SK-N-SH (cell line): ENCODE measurements around the gene CPT1C. TPM values are rescaled to one million over a fixed set of nuclear protein-coding genes. Genes with fewer than 3 reads are reported as not detected.

Source experiments
- CTCF ChIA-PET: fragments of 300-600, 350-600 bp; formaldehyde crosslinking; extraction: SDS; loops from one replicate; lab custom pipeline; 2021; lab: Yijun Ruan, JAX
- POLR2A ChIA-PET: fragments of 350-600 bp; sonication (Branson Sonifier 250); formaldehyde crosslinking; extraction: SDS; loops from one replicate; lab custom pipeline; 2020; ENCODE audit warnings: antibody characterized with exemption, inconsistent platforms; lab: Yijun Ruan, JAX
- DNase-seq: peaks from one replicate; pipeline ENCODE4 v3.0.0; 2012
- H2AFZ ChIP-seq: fragments of 200-600 bp; sonication (generic); 2 replicates; pipeline ENCODE4 v1.8.1; 2016; ENCODE audit warnings: antibody characterized with exemption, mild to moderate bottlenecking, low read depth
- H3F3A ChIP-seq: fragments of 200-600 bp; sonication (generic); replicated peaks from 2 replicates; pipeline ENCODE3; 2016; ENCODE audit warnings: antibody characterized with exemption, mild to moderate bottlenecking; ENCODE audit not compliant: insufficient read depth
- H3K27ac ChIP-seq, 2 experiments: fragments of 200-500 bp in 1 of 2; fragments of 200-600 bp in 1 of 2; sonication (Bioruptor generic) in 1 of 2; sonication (generic), shearing (Covaris generic) in 1 of 2; 2 replicates each; pipeline versions ENCODE4 v1.5.1 to v1.6.1; 2014 to 2016; ENCODE audit warnings: low read depth in 2 of 2, inconsistent platforms in 1 of 2, low read length in 1 of 2, mild to moderate bottlenecking in 1 of 2, mixed read lengths in 1 of 2
- H3K27me3 ChIP-seq: fragments of 200-600 bp; sonication (generic), shearing (Covaris generic); 2 replicates; pipeline ENCODE4 v1.6.1; 2016; ENCODE audit warnings: mixed run types; ENCODE audit not compliant: insufficient read depth
- H3K36me3 ChIP-seq, 2 experiments: fragments of 200-500 bp in 1 of 2; fragments of 200-600 bp in 1 of 2; sonication (Bioruptor generic) in 1 of 2; sonication (generic) in 1 of 2; replicated peaks in 1 of 2; 2 replicates each; pipeline versions ENCODE3 to v1.5.1; 2014 to 2016; ENCODE audit warnings: low read length in 1 of 2, mild to moderate bottlenecking in 1 of 2; ENCODE audit not compliant: insufficient read depth in 2 of 2, control insufficient read depth in 1 of 2
- H3K4me1 ChIP-seq, 2 experiments: fragments of 200-500 bp in 1 of 2; fragments of 200-600 bp in 1 of 2; sonication (Bioruptor generic) in 1 of 2; sonication (generic), shearing (Covaris generic) in 1 of 2; 2 replicates each; pipeline versions ENCODE4 v1.5.1 to v1.6.1; 2014 to 2016; ENCODE audit warnings: low read depth in 1 of 2, low read length in 1 of 2, mixed run types in 1 of 2; ENCODE audit not compliant: insufficient read depth in 2 of 2, control insufficient read depth in 1 of 2
- H3K4me2 ChIP-seq: fragments of 200-600 bp; sonication (generic), shearing (Covaris generic); 2 replicates; pipeline ENCODE4 v1.6.1; 2017; ENCODE audit warnings: mixed run types
- H3K4me3 ChIP-seq, 2 experiments: fragments of 200-500 bp in 1 of 2; fragments of 200-600 bp in 1 of 2; sonication (Bioruptor generic) in 1 of 2; sonication (generic), shearing (Covaris generic) in 1 of 2; 2 replicates each; pipeline versions ENCODE4 v1.5.1 to v1.8.1; 2014 to 2016; ENCODE audit warnings: low read depth in 2 of 2, inconsistent platforms in 1 of 2, low read length in 1 of 2, mild to moderate bottlenecking in 1 of 2, mixed read lengths in 1 of 2, moderate library complexity in 1 of 2
- H3K79me2 ChIP-seq: fragments of 200-600 bp; sonication (generic); 2 replicates; pipeline ENCODE4 v1.8.1; 2017; ENCODE audit warnings: mild to moderate bottlenecking; ENCODE audit not compliant: insufficient read depth
- H3K9ac ChIP-seq: fragments of 200-600 bp; sonication (generic); 2 replicates; pipeline ENCODE4 v1.6.1; 2017; ENCODE audit warnings: mixed run types
- H3K9me2 ChIP-seq: fragments of 200-600 bp; sonication (generic); 2 replicates; pipeline ENCODE4 v1.6.1; 2017; ENCODE audit warnings: mixed run types
- H3K9me3 ChIP-seq: fragments of 200-600 bp; sonication (generic); 2 replicates; pipeline ENCODE4 v1.6.1; 2017; ENCODE audit warnings: mixed run types, mild to moderate bottlenecking, moderate library complexity
- H4K20me1 ChIP-seq: fragments of 200-600 bp; sonication (generic); 2 replicates; pipeline ENCODE4 v1.6.1; 2017; ENCODE audit warnings: mild to moderate bottlenecking, mixed run types; ENCODE audit not compliant: insufficient read depth
- CHD2 ChIP-seq: fragments of 150-350 bp; IDR thresholded peaks from 2 replicates; pipeline ENCODE4 v1.6.1; 2018; ENCODE audit warnings: low read length; ENCODE audit not compliant: partially characterized antibody
- EP300 ChIP-seq, 2 experiments: IDR thresholded peaks; 2 replicates each; pipeline versions ENCODE4 v1.4.0 to v1.6.1; 2012; ENCODE audit warnings: borderline replicate concordance in 1 of 2, low read depth in 1 of 2, low read length in 1 of 2
- EZH2phosphoT487 ChIP-seq: fragments of 200-600 bp; sonication (generic); IDR thresholded peaks from 2 replicates; pipeline ENCODE4 v1.6.1; 2017; ENCODE audit warnings: low read depth, mixed run types, mild to moderate bottlenecking, antibody characterized with exemption, moderate library complexity, borderline replicate concordance
- FOXJ3 ChIP-seq: sonication (generic); formaldehyde crosslinking; IDR thresholded peaks from 2 replicates; pipeline ENCODE4 v1.5.1; 2020; ENCODE audit warnings: mild to moderate bottlenecking, missing genetic modification reagents
- GATA2 ChIP-seq: sonication (generic); formaldehyde crosslinking; IDR thresholded peaks from 2 replicates; pipeline ENCODE4 v1.5.0; 2020; ENCODE audit warnings: mild to moderate bottlenecking, missing genetic modification reagents
- JUND ChIP-seq: IDR thresholded peaks from 2 replicates; pipeline ENCODE4 v1.4.0; 2012
- NFIC ChIP-seq: IDR thresholded peaks from 2 replicates; pipeline ENCODE4 v1.4.0; 2012; ENCODE audit warnings: borderline replicate concordance
- PBX3 ChIP-seq: IDR thresholded peaks from 2 replicates; pipeline ENCODE4; 2012
- POLR2AphosphoS5 ChIP-seq: IDR thresholded peaks from 2 replicates; pipeline ENCODE4 v1.6.1; 2012; ENCODE audit warnings: low read depth, low read length
- RCOR1 ChIP-seq: fragments of 150-350 bp; IDR thresholded peaks from 2 replicates; pipeline ENCODE4 v1.6.1; 2017; ENCODE audit warnings: antibody characterized with exemption, low read length
- RFX5 ChIP-seq: IDR thresholded peaks from 2 replicates; pipeline ENCODE4 v1.6.1; 2012; ENCODE audit warnings: mild to moderate bottlenecking, improper control_type of control experiment, low read length
- SMC3 ChIP-seq: IDR thresholded peaks from 2 replicates; pipeline ENCODE4 v1.6.1; 2012; ENCODE audit warnings: low read depth, low read length, improper control_type of control experiment
- TAF1 ChIP-seq: IDR thresholded peaks from 2 replicates; pipeline ENCODE4 v1.6.1; 2012; ENCODE audit warnings: low read depth, mild to moderate bottlenecking, low read length, moderate library complexity, borderline replicate concordance
- TCF12 ChIP-seq: IDR thresholded peaks from 2 replicates; pipeline ENCODE4 v1.4.0; 2012
- USF1 ChIP-seq: IDR thresholded peaks from 2 replicates; pipeline ENCODE4 v1.4.0; 2012; ENCODE audit warnings: low read depth, borderline replicate concordance
- ZBTB33 ChIP-seq: IDR thresholded peaks from 2 replicates; pipeline ENCODE4 v1.4.0; 2012; ENCODE audit warnings: low read depth, borderline replicate concordance
- WGBS: methylation state at CpG from one replicate; pipeline ENCODE4 v1.1.6; 2017; ENCODE audit warnings: low lambda C conversion rate; 5-methylcytosine and 5-hydroxymethylcytosine counted together
- polyA plus RNA-seq, 3 experiments: library from polyadenylated mRNA; depleted of rRNA; stranded (reverse); fragments of >200 nt; gene quantifications; 2 replicates each; pipeline ENCODE4 v1.2.3, GENCODE V29; 2012
- TF ChIP-seq, protein P1 (sequence below): fragments of 150-350 bp; IDR thresholded peaks from 2 replicates; pipeline ENCODE4 v1.6.1; 2017; ENCODE audit warnings: antibody characterized with exemption, low read length, low read depth, borderline replicate concordance
- TF ChIP-seq, protein P2 (sequence below): fragments of 200-600 bp; sonication (generic); IDR thresholded peaks from 2 replicates; pipeline ENCODE4 v1.6.1; 2017; ENCODE audit warnings: antibody characterized with exemption, mild to moderate bottlenecking, moderate library complexity
- TF ChIP-seq, protein P3 (sequence below): fragments of 150-350 bp; IDR thresholded peaks from 2 replicates; pipeline ENCODE4 v1.6.1; 2016; ENCODE audit warnings: mild to moderate bottlenecking, low read depth, low read length

The CPT1C gene
- polyA plus RNA-seq, 1 of the 3 experiments (the other 2 are of a cell fraction): 139 TPM

DNA sequence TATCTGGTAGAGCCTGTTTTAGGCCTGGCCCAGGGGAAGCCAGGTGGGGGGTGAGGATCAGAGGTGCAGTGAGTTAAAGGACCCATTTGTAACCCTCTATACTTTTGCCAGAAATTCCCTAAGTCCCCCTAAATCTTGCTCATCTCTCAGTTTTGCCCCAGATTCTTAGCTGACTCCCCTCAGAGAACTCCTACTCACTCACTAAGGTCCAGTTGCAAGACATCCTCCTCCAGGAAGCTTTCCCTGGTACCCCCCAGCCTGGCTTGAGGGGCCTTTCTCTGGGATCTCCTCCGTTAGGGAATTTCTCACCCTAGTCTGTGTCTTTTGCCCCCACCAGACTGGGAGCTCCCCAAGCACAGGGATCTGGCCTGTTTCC, 70.3 kb downstream of the CPT1C start:
- Histone ChIP-seq H3K36me3 (no peaks in the 10 kb centered on the region), H3K9ac (no peak overlapping the region), H2AFZ (peak overlapping the region; percentile 30; the same call in 1 of the 2 replicates), H3K9me2 (no peaks in the 10 kb centered on the region), H3F3A (peaks cover 14% of the 10 kb centered on the region), H3K27ac (no peak overlapping the region), H3K4me2 (no peak overlapping the region), H3K4me1 (peaks cover 6 to 17% of the 10 kb centered on the region in 2 experiments; a peak in 3 of 4 replicates), H3K9me3 (no peaks in the 10 kb centered on the region), H4K20me1 (no peaks in the 10 kb centered on the region), H3K4me3 (no peak overlapping the region), H3K79me2 (no peaks in the 10 kb centered on the region), H3K27me3 (no peaks in the 10 kb centered on the region)
- ChIA-PET CTCF (interaction anchor here (1.0 to 1.8 kb wide), 3 partner anchors 10 to 89 kb away, joined by 3 read pairs; no protein-coding TSS in a partner anchor), POLR2A (no interaction called here)
- no peak for DNase-seq
- TF ChIP-seq POLR2AphosphoS5 (no peak), USF1 (no peak), RCOR1 (no peak), TAF1 (no peak), SMC3 (no peak), JUND (no peak), NFIC (no peak), PBX3 (no peak), ZBTB33 (no peak), CHD2 (no peak), RFX5 (no peak), EZH2phosphoT487 (no peak), FOXJ3 (no peak), EP300 (IDR thresholded peaks at IDR 0.05; ENCODE audit: borderline replicate concordance in 1 of 2, low read depth in 1 of 2, low read length in 1 of 2) (no peak), TCF12 (no peak), GATA2 (CRISPR knock-in tag) (no peak)
- TF ChIP-seq, protein P1, sequence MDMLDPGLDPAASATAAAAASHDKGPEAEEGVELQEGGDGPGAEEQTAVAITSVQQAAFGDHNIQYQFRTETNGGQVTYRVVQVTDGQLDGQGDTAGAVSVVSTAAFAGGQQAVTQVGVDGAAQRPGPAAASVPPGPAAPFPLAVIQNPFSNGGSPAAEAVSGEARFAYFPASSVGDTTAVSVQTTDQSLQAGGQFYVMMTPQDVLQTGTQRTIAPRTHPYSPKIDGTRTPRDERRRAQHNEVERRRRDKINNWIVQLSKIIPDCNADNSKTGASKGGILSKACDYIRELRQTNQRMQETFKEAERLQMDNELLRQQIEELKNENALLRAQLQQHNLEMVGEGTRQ: no peak
- TF ChIP-seq, protein P2, sequence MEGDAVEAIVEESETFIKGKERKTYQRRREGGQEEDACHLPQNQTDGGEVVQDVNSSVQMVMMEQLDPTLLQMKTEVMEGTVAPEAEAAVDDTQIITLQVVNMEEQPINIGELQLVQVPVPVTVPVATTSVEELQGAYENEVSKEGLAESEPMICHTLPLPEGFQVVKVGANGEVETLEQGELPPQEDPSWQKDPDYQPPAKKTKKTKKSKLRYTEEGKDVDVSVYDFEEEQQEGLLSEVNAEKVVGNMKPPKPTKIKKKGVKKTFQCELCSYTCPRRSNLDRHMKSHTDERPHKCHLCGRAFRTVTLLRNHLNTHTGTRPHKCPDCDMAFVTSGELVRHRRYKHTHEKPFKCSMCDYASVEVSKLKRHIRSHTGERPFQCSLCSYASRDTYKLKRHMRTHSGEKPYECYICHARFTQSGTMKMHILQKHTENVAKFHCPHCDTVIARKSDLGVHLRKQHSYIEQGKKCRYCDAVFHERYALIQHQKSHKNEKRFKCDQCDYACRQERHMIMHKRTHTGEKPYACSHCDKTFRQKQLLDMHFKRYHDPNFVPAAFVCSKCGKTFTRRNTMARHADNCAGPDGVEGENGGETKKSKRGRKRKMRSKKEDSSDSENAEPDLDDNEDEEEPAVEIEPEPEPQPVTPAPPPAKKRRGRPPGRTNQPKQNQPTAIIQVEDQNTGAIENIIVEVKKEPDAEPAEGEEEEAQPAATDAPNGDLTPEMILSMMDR: no peak
- TF ChIP-seq, protein P3, sequence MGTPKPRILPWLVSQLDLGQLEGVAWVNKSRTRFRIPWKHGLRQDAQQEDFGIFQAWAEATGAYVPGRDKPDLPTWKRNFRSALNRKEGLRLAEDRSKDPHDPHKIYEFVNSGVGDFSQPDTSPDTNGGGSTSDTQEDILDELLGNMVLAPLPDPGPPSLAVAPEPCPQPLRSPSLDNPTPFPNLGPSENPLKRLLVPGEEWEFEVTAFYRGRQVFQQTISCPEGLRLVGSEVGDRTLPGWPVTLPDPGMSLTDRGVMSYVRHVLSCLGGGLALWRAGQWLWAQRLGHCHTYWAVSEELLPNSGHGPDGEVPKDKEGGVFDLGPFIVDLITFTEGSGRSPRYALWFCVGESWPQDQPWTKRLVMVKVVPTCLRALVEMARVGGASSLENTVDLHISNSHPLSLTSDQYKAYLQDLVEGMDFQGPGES: no peak
- 91% methylated on average over 1 of the region's 1 CpG for WGBS
